Measurements from ENCODE around the gene TNNT1.

TNNT1 gene

DNA sequence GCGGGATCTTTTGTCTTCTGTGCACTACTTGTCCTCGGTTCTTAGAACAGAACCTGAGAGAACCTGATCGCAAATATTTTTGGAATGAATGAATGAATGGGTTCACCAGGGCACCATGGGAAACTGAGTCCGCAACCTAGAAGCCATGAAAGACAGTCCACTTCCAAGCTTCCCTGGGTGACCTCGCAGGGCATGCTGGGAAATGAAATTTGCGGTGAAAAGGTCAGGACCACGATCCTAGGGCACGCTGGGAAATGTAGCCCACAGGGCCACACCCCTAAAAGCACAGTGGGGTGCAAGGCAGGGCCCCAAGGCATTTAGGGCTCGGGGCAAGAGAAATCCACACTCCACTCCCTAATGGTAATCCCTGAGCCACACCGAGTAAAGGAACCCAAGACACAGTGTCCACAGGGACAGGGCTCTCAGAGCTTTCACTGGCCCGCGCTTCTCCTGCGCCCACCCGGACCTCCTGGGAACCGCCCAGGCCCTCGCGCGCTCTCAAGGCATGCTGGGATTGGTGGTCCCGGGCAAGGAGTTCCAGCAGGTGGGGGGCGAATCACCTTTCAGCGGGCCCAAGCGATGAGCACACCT is 30.5 kb downstream of the TNNT1 start:
- H3K27ac ChIP-seq: peak overlapping the region; percentile 59
- peak overlapping the region; percentile 66 for H3K4me3 ChIP-seq (ENCODE audit: low read depth, low read length)
- H3K4me2 ChIP-seq (ENCODE audit: low read length): peak overlapping the region; percentile 84
- peak overlapping the region; percentile 79 for H2AFZ ChIP-seq
- H3K36me3 ChIP-seq (ENCODE audit: control insufficient read depth, insufficient read depth, low read length): no peaks in the 10 kb centered on the region
- TF ChIP-seq, protein P1, sequence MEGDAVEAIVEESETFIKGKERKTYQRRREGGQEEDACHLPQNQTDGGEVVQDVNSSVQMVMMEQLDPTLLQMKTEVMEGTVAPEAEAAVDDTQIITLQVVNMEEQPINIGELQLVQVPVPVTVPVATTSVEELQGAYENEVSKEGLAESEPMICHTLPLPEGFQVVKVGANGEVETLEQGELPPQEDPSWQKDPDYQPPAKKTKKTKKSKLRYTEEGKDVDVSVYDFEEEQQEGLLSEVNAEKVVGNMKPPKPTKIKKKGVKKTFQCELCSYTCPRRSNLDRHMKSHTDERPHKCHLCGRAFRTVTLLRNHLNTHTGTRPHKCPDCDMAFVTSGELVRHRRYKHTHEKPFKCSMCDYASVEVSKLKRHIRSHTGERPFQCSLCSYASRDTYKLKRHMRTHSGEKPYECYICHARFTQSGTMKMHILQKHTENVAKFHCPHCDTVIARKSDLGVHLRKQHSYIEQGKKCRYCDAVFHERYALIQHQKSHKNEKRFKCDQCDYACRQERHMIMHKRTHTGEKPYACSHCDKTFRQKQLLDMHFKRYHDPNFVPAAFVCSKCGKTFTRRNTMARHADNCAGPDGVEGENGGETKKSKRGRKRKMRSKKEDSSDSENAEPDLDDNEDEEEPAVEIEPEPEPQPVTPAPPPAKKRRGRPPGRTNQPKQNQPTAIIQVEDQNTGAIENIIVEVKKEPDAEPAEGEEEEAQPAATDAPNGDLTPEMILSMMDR (IDR thresholded peaks at IDR 0.05): no peak
- no peak overlapping the region for H3K9ac ChIP-seq
- no peaks in the 10 kb centered on the region for H3K9me3 ChIP-seq (ENCODE audit: control insufficient read depth, low read length)
- no peaks in the 10 kb centered on the region for H3K27me3 ChIP-seq (ENCODE audit: control insufficient read depth, insufficient read depth, low read length)
- peaks cover 23% of the 10 kb centered on the region for H3K79me2 ChIP-seq
- H3K4me1 ChIP-seq: peaks cover 12% of the 10 kb centered on the region

DNA sequence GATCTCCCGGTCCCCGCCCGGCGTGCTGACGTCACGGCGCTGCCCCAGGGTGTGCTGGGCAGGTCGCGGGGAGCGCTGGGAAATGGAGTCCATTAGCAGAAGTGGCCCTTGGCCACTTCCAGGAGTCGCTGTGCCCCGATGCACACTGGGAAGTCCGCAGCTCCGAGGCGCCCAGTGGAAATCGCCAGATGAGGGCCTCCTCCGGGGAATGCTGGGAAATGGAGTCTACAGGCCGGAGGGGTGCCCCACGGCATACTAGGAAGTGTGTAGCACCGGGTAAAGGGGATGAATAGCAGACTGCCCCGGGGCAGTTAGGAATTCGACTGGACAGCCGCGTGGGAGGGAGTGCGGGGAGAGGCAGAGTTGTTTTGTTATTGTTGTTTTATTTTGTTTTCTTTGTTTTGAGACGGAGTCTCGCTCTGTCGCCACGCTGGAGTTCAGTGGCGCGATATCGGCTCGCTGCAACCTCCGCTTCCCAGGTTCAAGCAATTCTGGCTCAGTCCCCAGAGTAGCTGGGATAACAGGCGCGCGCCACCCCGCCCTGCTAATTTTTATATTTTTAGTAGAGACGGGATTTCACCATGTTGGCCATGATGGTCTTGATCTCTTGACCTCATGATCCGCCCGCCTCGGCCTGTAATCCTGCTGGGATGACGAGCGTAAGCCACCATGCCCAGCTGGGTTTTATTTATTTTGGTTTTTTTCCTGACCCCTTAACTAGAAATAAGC is 31.2 kb downstream of the TNNT1 start:
- H2AFZ ChIP-seq: peak overlapping the region; percentile 79
- H3K4me3 ChIP-seq (ENCODE audit: low read depth, low read length): peak overlapping the region; percentile 66
- peaks cover 28% of the 10 kb centered on the region for H3K79me2 ChIP-seq
- H3K36me3 ChIP-seq (ENCODE audit: control insufficient read depth, insufficient read depth, low read length): no peaks in the 10 kb centered on the region
- TF ChIP-seq, protein P1 (IDR thresholded peaks at IDR 0.05): no peak
- no peaks in the 10 kb centered on the region for H3K9me3 ChIP-seq (ENCODE audit: control insufficient read depth, low read length)
- peak overlapping the region; percentile 84 for H3K4me2 ChIP-seq (ENCODE audit: low read length)
- H3K4me1 ChIP-seq: peaks cover 19% of the 10 kb centered on the region
- H3K27ac ChIP-seq: peak overlapping the region; percentile 59
- H3K9ac ChIP-seq: no peak overlapping the region
- H3K27me3 ChIP-seq (ENCODE audit: control insufficient read depth, insufficient read depth, low read length): no peaks in the 10 kb centered on the region

DNA sequence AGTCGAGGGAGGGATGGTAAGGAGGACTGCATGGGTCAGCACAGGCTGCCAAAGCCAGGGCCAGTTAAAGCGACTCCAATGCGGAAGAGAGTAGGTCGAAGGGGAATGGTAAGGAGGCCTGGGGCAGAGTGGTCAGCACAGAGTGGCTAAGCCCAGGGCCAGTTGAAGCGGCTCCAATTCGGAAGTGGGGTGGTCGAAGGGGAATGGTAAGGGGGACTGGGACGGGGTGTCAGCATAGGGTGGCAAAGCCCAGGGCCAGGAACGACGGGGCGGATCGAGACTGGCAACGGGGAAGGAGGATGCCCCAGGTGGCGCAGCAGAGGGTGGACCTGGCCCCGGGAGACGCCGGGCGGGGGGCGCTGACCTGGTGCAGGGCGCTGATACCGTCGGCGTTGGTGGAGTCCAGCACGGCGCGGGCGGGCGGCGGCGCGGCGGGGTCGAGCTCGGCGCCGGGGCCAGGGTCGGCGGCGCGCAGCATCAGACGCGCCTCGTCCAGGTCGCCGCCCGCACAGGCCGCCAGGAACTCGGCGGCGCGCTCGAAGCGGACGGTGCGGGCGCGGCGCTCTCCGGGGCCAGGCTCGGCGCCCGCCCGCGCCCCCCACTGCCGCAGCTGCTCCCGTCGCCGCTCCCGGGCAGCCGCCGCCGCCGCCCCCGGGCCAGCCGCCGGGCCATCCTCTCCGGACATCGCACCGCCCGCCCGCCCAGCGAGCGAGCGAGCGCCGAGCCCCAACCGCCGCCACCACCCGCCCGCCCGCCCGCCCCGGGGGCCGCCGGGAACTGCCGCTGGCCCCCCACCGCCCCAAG is 31.9 kb downstream of the TNNT1 start, which contains the start of gene PPP1R12C:
PPP1R12C (minus strand) TSS at position 779 of the 804 bp plus-strand sequence; CDS start at position 685, 94 bp downstream.
- H3K4me1 ChIP-seq: peaks cover 19% of the 10 kb centered on the region

DNA sequence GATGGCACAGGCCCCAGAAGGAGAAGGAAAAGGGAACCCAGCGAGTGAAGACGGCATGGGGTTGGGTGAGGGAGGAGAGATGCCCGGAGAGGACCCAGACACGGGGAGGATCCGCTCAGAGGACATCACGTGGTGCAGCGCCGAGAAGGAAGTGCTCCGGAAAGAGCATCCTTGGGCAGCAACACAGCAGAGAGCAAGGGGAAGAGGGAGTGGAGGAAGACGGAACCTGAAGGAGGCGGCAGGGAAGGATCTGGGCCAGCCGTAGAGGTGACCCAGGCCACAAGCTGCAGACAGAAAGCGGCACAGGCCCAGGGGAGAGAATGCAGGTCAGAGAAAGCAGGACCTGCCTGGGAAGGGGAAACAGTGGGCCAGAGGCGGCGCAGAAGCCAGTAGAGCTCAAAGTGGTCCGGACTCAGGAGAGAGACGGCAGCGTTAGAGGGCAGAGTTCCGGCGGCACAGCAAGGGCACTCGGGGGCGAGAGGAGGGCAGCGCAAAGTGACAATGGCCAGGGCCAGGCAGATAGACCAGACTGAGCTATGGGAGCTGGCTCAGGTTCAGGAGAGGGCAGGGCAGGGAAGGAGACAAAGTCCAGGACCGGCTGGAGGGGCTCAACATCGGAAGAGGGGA is 32.7 kb downstream of the TNNT1 start:
- Histone ChIP-seq H3K79me2 (peaks cover 33% of the 10 kb centered on the region), H3K36me3 (ENCODE audit: control insufficient read depth, insufficient read depth, low read length) (no peaks in the 10 kb centered on the region), H3K9ac (peak overlapping the region; percentile 87), H2AFZ (peak overlapping the region; percentile 60), H3K9me3 (ENCODE audit: control insufficient read depth, low read length) (no peaks in the 10 kb centered on the region), H3K27me3 (ENCODE audit: control insufficient read depth, insufficient read depth, low read length) (no peaks in the 10 kb centered on the region), H3K27ac (peak overlapping the region; percentile 79), H3K4me3 (ENCODE audit: low read depth, low read length) (peak overlapping the region; percentile 86), H3K4me2 (ENCODE audit: low read length) (peak overlapping the region; percentile 99), H3K4me1 (peaks cover 19% of the 10 kb centered on the region)
- TF ChIP-seq, protein P1 (IDR thresholded peaks at IDR 0.05): no peak

More for the DNA sequence above, 31.9 kb downstream of the TNNT1 start, which contains the start of gene PPP1R12C:
- Histone ChIP-seq H2AFZ (peak within 1 kb of the TSS; percentile 79), H3K36me3 (ENCODE audit: control insufficient read depth, insufficient read depth, low read length) (no peaks in the 10 kb centered on the region), H3K9ac (peak within 1 kb of the TSS; percentile 87), H3K4me3 (ENCODE audit: low read depth, low read length) (peak within 1 kb of the TSS; percentile 86), H3K4me2 (ENCODE audit: low read length) (peak within 1 kb of the TSS; percentile 99), H3K27me3 (ENCODE audit: control insufficient read depth, insufficient read depth, low read length) (no peaks in the 10 kb centered on the region), H3K27ac (peak within 1 kb of the TSS; percentile 79), H3K79me2 (peaks cover 33% of the 10 kb centered on the region), H3K9me3 (ENCODE audit: control insufficient read depth, low read length) (no peaks in the 10 kb centered on the region)
- TF ChIP-seq, protein P1 (IDR thresholded peaks at IDR 0.05): no peak
